GM06990 (cell line): ENCODE data around the gene CCL18.
"Not testable (repeated sequence)": the region's sequence is repeated elsewhere in the genome, so short reads cannot be mapped to it uniquely, and the experiment has no call there.

ENCODE experiments used
- DNase-seq: peaks from one replicate; pipeline ENCODE4 v3.0.0-alpha.2; 2011; ENCODE audit not compliant: insufficient read length; ENCODE audit errors: extremely low read depth
- H3K27me3 ChIP-seq: replicated peaks from 2 replicates; pipeline ENCODE4 v1.6.0; 2011; ENCODE audit warnings: low read length; ENCODE audit not compliant: control insufficient read depth, insufficient read depth
- H3K36me3 ChIP-seq: 2 replicates; pipeline ENCODE4 v1.5.1; 2011; ENCODE audit warnings: low read length; ENCODE audit not compliant: control insufficient read depth, insufficient read depth
- H3K4me3 ChIP-seq: replicated peaks from 2 replicates; pipeline ENCODE4 v1.5.1; 2011; ENCODE audit warnings: low read depth, mild to moderate bottlenecking, control low read depth, low read length
- CTCF ChIP-seq: IDR thresholded peaks from 2 replicates; pipeline ENCODE4 v1.5.1; 2011; ENCODE audit warnings: low read length, control low read depth, mild to moderate bottlenecking, inconsistent platforms; ENCODE audit not compliant: insufficient read depth, poor library complexity, severe bottlenecking

The CCL18 gene

GRCh38 chr17:36063786-36064541 is at the start of gene CCL18:
TSS of gene CCL18 (plus strand) at chr17:36064272. CDS start at chr17:36064343, 71 bp downstream.
- Histone ChIP-seq H3K4me3 (no peak within 1 kb of the TSS), H3K36me3 (no peaks in the 10 kb centered on the region), H3K27me3 (no peaks in the 10 kb centered on the region)
- TF ChIP-seq CTCF, result no peak
- no peak for DNase-seq

- H3K27me3 ChIP-seq, result no peaks in the 10 kb centered on the region
Measured at GRCh38 chr17:36014946-36015345, 49.1 kb upstream of the CCL18 start.

GRCh38 chr17:36015895-36016294 is 48.2 kb upstream of the CCL18 start:
- not testable (repeated sequence) for DNase-seq, H3K4me3 ChIP-seq, H3K27me3 ChIP-seq, H3K36me3 ChIP-seq

More at GRCh38 chr17:36014946-36015345, 49.1 kb upstream of the CCL18 start:
- no peak overlapping the region for H3K4me3 ChIP-seq
- TF ChIP-seq CTCF, result no peak
- DNase-seq, result no peak
- H3K36me3 ChIP-seq, result no peaks in the 10 kb centered on the region

- Histone ChIP-seq H3K4me3 (no peak overlapping the region), H3K27me3 (no peaks in the 10 kb centered on the region)
Measured at GRCh38 chr17:36016555-36016954, 47.5 kb upstream of the CCL18 start.

GRCh38 chr17:36017799-36018198 is 46.3 kb upstream of the CCL18 start, which contains the start of gene CCL23:
TSS of gene CCL23 (minus strand) at chr17:36017972. CDS start at chr17:36017897, 75 bp downstream.
- peak; percentile 13 for TF ChIP-seq CTCF
- Histone ChIP-seq H3K36me3 (no peaks in the 10 kb centered on the region), H3K27me3 (no peaks in the 10 kb centered on the region), H3K4me3 (no peak within 1 kb of the TSS)
- DNase-seq, result no peak

More at GRCh38 chr17:36016555-36016954, 47.5 kb upstream of the CCL18 start:
- no peak for TF ChIP-seq CTCF
- DNase-seq, result no peak
- no peaks in the 10 kb centered on the region for H3K36me3 ChIP-seq

GRCh38 chr17:36019423-36019822 is 44.6 kb upstream of the CCL18 start:
- H3K27me3 ChIP-seq, result no peaks in the 10 kb centered on the region
- no peak for DNase-seq
- H3K4me3 ChIP-seq, result no peak overlapping the region
- no peaks in the 10 kb centered on the region for H3K36me3 ChIP-seq
- TF ChIP-seq CTCF, result no peak
